ENCODE measurements around the gene SGSH.
"Not testable (repeated sequence)": the region's sequence is repeated elsewhere in the genome, so short reads cannot be mapped to it uniquely, and the experiment has no call there.

The SGSH gene

GRCh38 chr17:80253631-80254395 lies 33.7 kb upstream of the SGSH start:
- DNase-seq, result no peak

GRCh38 chr17:80252871-80253270 lies 32.7 kb upstream of the SGSH start:
- peak in 1 of 2 donors; percentile 29 for DNase-seq

GRCh38 chr17:80251966-80252365 lies 31.8 kb upstream of the SGSH start:
- no peak for DNase-seq

- DNase-seq, result no peak
These were observed 29.0 kb upstream of the SGSH start for GRCh38 chr17:80248894-80249710.

GRCh38 chr17:80248001-80248893 lies 28.1 kb upstream of the SGSH start:
- DNase-seq, result no peak

GRCh38 chr17:80247561-80247960 lies 27.4 kb upstream of the SGSH start:
- DNase-seq, result no peak

GRCh38 chr17:80246726-80247125 lies 26.6 kb upstream of the SGSH start:
- no peak for DNase-seq

- DNase-seq, result no peak
These were observed 26.1 kb upstream of the SGSH start for GRCh38 chr17:80246266-80246681.

GRCh38 chr17:80245566-80246265 lies 25.6 kb upstream of the SGSH start:
- DNase-seq, result no peak

GRCh38 chr17:80244871-80245509 lies 24.9 kb upstream of the SGSH start:
- no peak for DNase-seq

- DNase-seq, result not testable (repeated sequence)
These were observed 24.3 kb upstream of the SGSH start for GRCh38 chr17:80244448-80244847.

- DNase-seq, result no peak
These were observed 23.6 kb upstream of the SGSH start for GRCh38 chr17:80243526-80244433.

- no peak for DNase-seq
These were observed 22.4 kb upstream of the SGSH start for GRCh38 chr17:80242505-80242904.

- DNase-seq, result no peak
These were observed 17.3 kb upstream of the SGSH start for GRCh38 chr17:80237386-80237785.

- no peak for DNase-seq
These were observed 16.8 kb upstream of the SGSH start for GRCh38 chr17:80236911-80237310.

- DNase-seq, result no peak
These were observed 13.1 kb upstream of the SGSH start for GRCh38 chr17:80233202-80233601.

- no peak for DNase-seq
These were observed 12.3 kb upstream of the SGSH start for GRCh38 chr17:80232438-80232837.

GRCh38 chr17:80229011-80229410 lies 8.9 kb upstream of the SGSH start:
- DNase-seq, result no peak

GRCh38 chr17:80228477-80228876 lies 8.3 kb upstream of the SGSH start:
- DNase-seq, result no peak

- DNase-seq, result no peak
These were observed 7.5 kb upstream of the SGSH start for GRCh38 chr17:80227666-80228065.

- DNase-seq, result no peak
These were observed 7.0 kb upstream of the SGSH start for GRCh38 chr17:80227156-80227555.

Measured in inflammatory macrophage (primary cell).